Measurements from ENCODE around the gene U2AF2.

Gene U2AF2

GRCh38 chr19:55663846-55664536 is 9.2 kb downstream of the U2AF2 start:
- no peak for DNase-seq (ENCODE audit: low spot score)
- H3K27ac ChIP-seq, result no peak overlapping the region
- ChIA-PET CTCF (no interaction called here), POLR2A (ENCODE audit: low non-redundant PET) (no interaction called here)
- TF ChIP-seq CTCF (conservative IDR thresholded peaks at IDR 0.05; ENCODE audit: low read depth), result no peak

GRCh38 chr19:55666343-55667005 is 11.6 kb downstream of the U2AF2 start:
- ChIA-PET POLR2A (ENCODE audit: low non-redundant PET) (no interaction called here), CTCF (interaction anchor here (0.6 kb wide), 1 partner anchor 8 kb away, joined by 3 read pairs; no protein-coding TSS in a partner anchor)
- TF ChIP-seq CTCF (conservative IDR thresholded peaks at IDR 0.05; ENCODE audit: low read depth), result no peak
- DNase-seq (ENCODE audit: low spot score), result no peak
- H3K27ac ChIP-seq, result peak overlapping the region; percentile 13

- DNase-seq (ENCODE audit: low spot score), result no peak
- H3K27ac ChIP-seq, result peak overlapping the region; percentile 13
- ChIA-PET CTCF (interaction anchor here (0.6 kb wide), 1 partner anchor 9 kb away, joined by 3 read pairs; no protein-coding TSS in a partner anchor), POLR2A (ENCODE audit: low non-redundant PET) (no interaction called here)
- no peak for TF ChIP-seq CTCF (conservative IDR thresholded peaks at IDR 0.05; ENCODE audit: low read depth)
Observed at GRCh38 chr19:55667006-55667381, 12.2 kb downstream of the U2AF2 start.

- H3K27ac ChIP-seq, result peak overlapping the region; percentile 13
- no peak for TF ChIP-seq CTCF (conservative IDR thresholded peaks at IDR 0.05; ENCODE audit: low read depth)
- DNase-seq (ENCODE audit: low spot score), result no peak
- CTCF ChIA-PET, result interaction anchor here (1.5 kb wide), 1 partner anchor 11 kb away, joined by 3 read pairs; no protein-coding TSS in a partner anchor
- POLR2A ChIA-PET (ENCODE audit: low non-redundant PET), result interaction anchor here (0.7 kb wide), 1 partner anchor 214 kb away, joined by 3 read pairs; no protein-coding TSS in a partner anchor
Observed at GRCh38 chr19:55667511-55667910, 12.7 kb downstream of the U2AF2 start.

GRCh38 chr19:55667958-55668357 is 13.1 kb downstream of the U2AF2 start:
- peak; percentile 65 for DNase-seq (ENCODE audit: low spot score)
- CTCF ChIA-PET, result interaction anchor here (0.6 to 1.5 kb wide), 2 partner anchors 11 to 475 kb away, joined by 3 read pairs; no protein-coding TSS in a partner anchor
- POLR2A ChIA-PET (ENCODE audit: low non-redundant PET), result interaction anchor here (0.7 kb wide), 1 partner anchor 214 kb away, joined by 3 read pairs; no protein-coding TSS in a partner anchor
- H3K27ac ChIP-seq, result peak overlapping the region; percentile 13; the same call in 1 of the 2 replicates
- TF ChIP-seq CTCF (conservative IDR thresholded peaks at IDR 0.05; ENCODE audit: low read depth), result no peak

GRCh38 chr19:55668603-55669348 is 13.9 kb downstream of the U2AF2 start:
- ChIA-PET POLR2A (ENCODE audit: low non-redundant PET) (no interaction called here), CTCF (interaction anchor here (1.5 kb wide), 1 partner anchor 12 kb away, joined by 3 read pairs; no protein-coding TSS in a partner anchor)
- peak overlapping the region; percentile 13; the same call in 1 of the 2 replicates for H3K27ac ChIP-seq
- no peak for TF ChIP-seq CTCF (conservative IDR thresholded peaks at IDR 0.05; ENCODE audit: low read depth)
- DNase-seq (ENCODE audit: low spot score), result no peak

All from RWPE1 (cell line).